Keratinocyte (primary cell): ENCODE measurements around the gene IFNGR1. TPM values are rescaled to one million over a fixed set of nuclear protein-coding genes. Genes with fewer than 3 reads are reported as not detected.

Experiments used
- DNase-seq: peaks from one replicate; pipeline ENCODE4 v3.0.0-alpha.2; 2011; ENCODE audit warnings: low read depth, missing footprints, low spot score
- FAIRE-seq: peaks from 2 replicates; lab custom pipeline; 2011; peaks lifted over from hg19 to GRCh38; lab: Jason Lieb, UNC
- H2AFZ ChIP-seq: 2 replicates; pipeline ENCODE4 v1.6.0; 2012; ENCODE audit warnings: low read length, control low read depth, inconsistent platforms; ENCODE audit not compliant: control insufficient read depth
- H3K27ac ChIP-seq: 2 replicates; pipeline ENCODE4 v1.5.1; 2011; ENCODE audit warnings: low read length; ENCODE audit not compliant: control insufficient read depth, insufficient read depth
- H3K27me3 ChIP-seq: 3 replicates; pipeline ENCODE4 v1.6.0; 2011; ENCODE audit warnings: low read length; ENCODE audit not compliant: control insufficient read depth, insufficient read depth; ENCODE audit errors: extremely low read depth
- H3K36me3 ChIP-seq, 2 experiments: 2 replicates in 1 of 2; 3 replicates in 1 of 2; pipeline ENCODE4 v1.5.1; 2011; ENCODE audit warnings: low read length in 2 of 2, mild to moderate bottlenecking in 1 of 2; ENCODE audit not compliant: control insufficient read depth in 2 of 2, insufficient read depth in 2 of 2; ENCODE audit errors: extremely low read depth in 1 of 2
- H3K4me1 ChIP-seq: 3 replicates; pipeline ENCODE4 v1.5.1; 2011; ENCODE audit warnings: low read length; ENCODE audit not compliant: control insufficient read depth, insufficient read depth; ENCODE audit errors: extremely low read depth
- H3K4me2 ChIP-seq: 3 replicates; pipeline ENCODE4 v1.6.0; 2011; ENCODE audit warnings: low read depth, low read length; ENCODE audit not compliant: control insufficient read depth, insufficient read depth; ENCODE audit errors: extremely low read depth
- H3K4me3 ChIP-seq, 3 experiments: fragments of 200-600 bp in 1 of 3; sonication (generic) in 1 of 3; 2 replicates in 2 of 3; 3 replicates in 1 of 3; pipeline ENCODE4 v1.5.1; 2011 to 2016; ENCODE audit warnings: low read length in 3 of 3, mild to moderate bottlenecking in 3 of 3, control low read depth in 2 of 3, inconsistent platforms in 1 of 3, low read depth in 1 of 3, mixed read lengths in 1 of 3, mixed run types in 1 of 3, moderate library complexity in 1 of 3; ENCODE audit not compliant: control insufficient read depth in 2 of 3, insufficient read depth in 2 of 3; ENCODE audit errors: extremely low read depth in 1 of 3
- H3K79me2 ChIP-seq: 2 replicates; pipeline ENCODE4 v1.6.0; 2012; ENCODE audit warnings: low read length; ENCODE audit not compliant: control insufficient read depth, insufficient read depth
- H3K9ac ChIP-seq: 3 replicates; pipeline ENCODE4 v1.6.0; 2011; ENCODE audit warnings: low read length; ENCODE audit not compliant: control insufficient read depth, insufficient read depth; ENCODE audit errors: extremely low read depth
- H3K9me1 ChIP-seq: 3 replicates; pipeline ENCODE4 v1.6.0; 2011; ENCODE audit warnings: low read length; ENCODE audit not compliant: control insufficient read depth, insufficient read depth; ENCODE audit errors: extremely low read depth
- H3K9me3 ChIP-seq: 2 replicates; pipeline ENCODE4 v1.5.1; 2012; ENCODE audit warnings: low read depth, low read length; ENCODE audit not compliant: control insufficient read depth
- H4K20me1 ChIP-seq: 3 replicates; pipeline ENCODE4 v1.6.0; 2011; ENCODE audit warnings: low read length; ENCODE audit not compliant: control insufficient read depth, insufficient read depth; ENCODE audit errors: extremely low read depth
- EZH2 ChIP-seq: IDR thresholded peaks from one replicate; pipeline ENCODE4 v1.6.1; 2012; ENCODE audit warnings: inconsistent platforms, mild to moderate bottlenecking, low read length, moderate library complexity
- dilution Hi-C: fragments of 300-500 bp; cut with MboI; formaldehyde crosslinking; loops from one replicate; pipeline ENCODE4 v1.7.0; 2020; ENCODE audit warnings: low sequenced_read_pairs; ENCODE audit not compliant: extremely low pct_ligation_motif_present
- polyA plus RNA-seq, 5 experiments: library from polyadenylated mRNA; depleted of rRNA in 3 of 5; stranded (reverse) in 3 of 5; stranded (forward) in 1 of 5; unstranded in 1 of 5; fragments of >200 nt; gene quantifications; 1 replicate in 1 of 5; 2 replicates in 3 of 5; 3 replicates in 1 of 5; pipeline versions ENCODE4 v1.2.1 to v1.2.3, GENCODE V29; 2011 to 2012; ENCODE audit warnings: missing spikeins in 2 of 5, low read depth in 1 of 5, low replicate concordance in 1 of 5
- TF ChIP-seq, protein P1 (sequence below), 3 experiments: IDR thresholded peaks in 1 of 3; conservative IDR thresholded peaks in 1 of 3; optimal IDR thresholded peaks in 1 of 3; 2 replicates in 2 of 3; 3 replicates in 1 of 3; pipeline versions ENCODE3 to v1.5.1; 2011; ENCODE audit warnings: low read length in 3 of 3, mild to moderate bottlenecking in 3 of 3, moderate library complexity in 2 of 3, control low read depth in 1 of 3, inconsistent platforms in 1 of 3; ENCODE audit not compliant: insufficient read depth in 2 of 3; ENCODE audit errors: extremely low read depth in 1 of 3

IFNGR1 gene
- polyA plus RNA-seq, 1 donor (not counting 4 experiments of a cell fraction or from before 2014, with no cell fraction given): 109 TPM

- FAIRE-seq (no peak), DNase-seq (no peak)
- Histone ChIP-seq H3K4me2 (no peak overlapping the region), H3K79me2 (no peaks in the 10 kb centered on the region), H3K9ac (no peak overlapping the region), H3K4me1 (no peaks in the 10 kb centered on the region), H3K36me3 (no peaks in the 10 kb centered on the region), H3K9me3 (peaks cover 9% of the 10 kb centered on the region), H4K20me1 (no peaks in the 10 kb centered on the region), H3K27me3 (no peaks in the 10 kb centered on the region), H3K27ac (no peak overlapping the region), H3K4me3 (no peak overlapping the region), H3K9me1 (no peaks in the 10 kb centered on the region), H2AFZ (no peak overlapping the region)
- TF ChIP-seq, protein P1, sequence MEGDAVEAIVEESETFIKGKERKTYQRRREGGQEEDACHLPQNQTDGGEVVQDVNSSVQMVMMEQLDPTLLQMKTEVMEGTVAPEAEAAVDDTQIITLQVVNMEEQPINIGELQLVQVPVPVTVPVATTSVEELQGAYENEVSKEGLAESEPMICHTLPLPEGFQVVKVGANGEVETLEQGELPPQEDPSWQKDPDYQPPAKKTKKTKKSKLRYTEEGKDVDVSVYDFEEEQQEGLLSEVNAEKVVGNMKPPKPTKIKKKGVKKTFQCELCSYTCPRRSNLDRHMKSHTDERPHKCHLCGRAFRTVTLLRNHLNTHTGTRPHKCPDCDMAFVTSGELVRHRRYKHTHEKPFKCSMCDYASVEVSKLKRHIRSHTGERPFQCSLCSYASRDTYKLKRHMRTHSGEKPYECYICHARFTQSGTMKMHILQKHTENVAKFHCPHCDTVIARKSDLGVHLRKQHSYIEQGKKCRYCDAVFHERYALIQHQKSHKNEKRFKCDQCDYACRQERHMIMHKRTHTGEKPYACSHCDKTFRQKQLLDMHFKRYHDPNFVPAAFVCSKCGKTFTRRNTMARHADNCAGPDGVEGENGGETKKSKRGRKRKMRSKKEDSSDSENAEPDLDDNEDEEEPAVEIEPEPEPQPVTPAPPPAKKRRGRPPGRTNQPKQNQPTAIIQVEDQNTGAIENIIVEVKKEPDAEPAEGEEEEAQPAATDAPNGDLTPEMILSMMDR (optimal IDR thresholded peaks at IDR 0.05 in 1 of 3, IDR thresholded peaks at IDR 0.05 in 1 of 3, conservative IDR thresholded peaks at IDR 0.05 in 1 of 3; ENCODE audit: extremely low read depth in 1 of 3, insufficient read depth in 2 of 3, low read length in 3 of 3): no peak
- TF ChIP-seq EZH2: no peak
- dilution Hi-C loops: no loop called here
These were observed 30.3 kb downstream of the IFNGR1 start for GRCh38 chr6:137188855-137189254.

GRCh38 chr6:137185290-137185689, 33.9 kb downstream of the IFNGR1 start:
- dilution Hi-C loops: no loop called here
- Histone ChIP-seq H3K4me3 (no peak overlapping the region), H3K9ac (no peak overlapping the region), H2AFZ (no peak overlapping the region), H3K4me1 (peaks cover 7% of the 10 kb centered on the region), H3K79me2 (no peaks in the 10 kb centered on the region), H3K9me1 (no peaks in the 10 kb centered on the region), H3K36me3 (no peaks in the 10 kb centered on the region), H3K9me3 (peaks cover 9% of the 10 kb centered on the region), H4K20me1 (no peaks in the 10 kb centered on the region), H3K27ac (no peak overlapping the region), H3K4me2 (no peak overlapping the region), H3K27me3 (no peaks in the 10 kb centered on the region)
- no peak for FAIRE-seq
- no peak for DNase-seq
- TF ChIP-seq, protein P1 (optimal IDR thresholded peaks at IDR 0.05 in 1 of 3, IDR thresholded peaks at IDR 0.05 in 1 of 3, conservative IDR thresholded peaks at IDR 0.05 in 1 of 3; ENCODE audit: extremely low read depth in 1 of 3, insufficient read depth in 2 of 3, low read length in 3 of 3): no peak
- TF ChIP-seq EZH2: no peak
